HG03025 (cell line): ENCODE results near the gene HSH2D.
A peak's percentile ranks its signal among the peaks of the same experiment; 100 is the strongest.
"Not testable (repeated sequence)": the region's sequence is repeated elsewhere in the genome, so short reads cannot be mapped to it uniquely, and the experiment has no call there.

Experiments used
- ATAC-seq: cut with Tn5 transposase; IDR thresholded peaks from one replicate; pipeline ENCODE4 v1.9.1; 2021; ENCODE audit warnings: mild to moderate bottlenecking, moderate library complexity; ENCODE audit not compliant: unreplicated experiment, low FRiP score

Gene HSH2D

GRCh38 chr19:16143399-16144215, at the start of gene HSH2D:
Gene HSH2D, plus strand, starts transcription at chr19:16143685. Its CDS starts 5,066 bp downstream, at chr19:16148751.
- ATAC-seq = peak; percentile 37

GRCh38 chr19:16094360-16095070, 49.0 kb upstream of the HSH2D start:
- ATAC-seq = no peak

GRCh38 chr19:16095071-16095571, 48.4 kb upstream of the HSH2D start:
- ATAC-seq = no peak

DNA sequence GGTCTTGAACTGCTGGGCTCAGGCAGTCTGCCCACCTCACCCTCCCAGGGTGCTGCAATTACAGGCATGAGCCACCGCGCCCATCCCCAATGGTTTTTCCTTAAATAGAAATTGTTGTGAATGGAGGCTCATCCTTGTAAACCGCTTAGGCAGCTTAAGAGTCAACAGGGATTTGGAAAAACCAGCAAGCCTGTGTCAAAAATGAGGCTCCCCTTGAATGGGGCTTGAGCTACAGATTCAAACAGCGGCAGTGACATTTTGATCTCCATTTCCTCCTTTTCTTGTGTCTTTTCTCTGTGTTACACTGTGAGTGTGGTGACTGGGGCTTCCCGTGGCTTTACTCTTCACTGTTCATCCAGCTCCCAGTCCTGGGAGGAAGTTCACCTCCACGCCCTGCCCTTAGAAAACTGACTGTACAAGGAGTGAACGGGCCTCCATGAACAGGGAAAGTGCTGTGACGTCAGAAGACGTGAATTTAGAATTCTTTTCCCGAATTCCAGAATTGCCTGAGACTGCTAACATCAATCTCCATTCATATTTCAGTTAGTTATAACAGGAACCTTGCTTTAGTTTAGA, 47.1 kb upstream of the HSH2D start:
- ATAC-seq = no peak

DNA sequence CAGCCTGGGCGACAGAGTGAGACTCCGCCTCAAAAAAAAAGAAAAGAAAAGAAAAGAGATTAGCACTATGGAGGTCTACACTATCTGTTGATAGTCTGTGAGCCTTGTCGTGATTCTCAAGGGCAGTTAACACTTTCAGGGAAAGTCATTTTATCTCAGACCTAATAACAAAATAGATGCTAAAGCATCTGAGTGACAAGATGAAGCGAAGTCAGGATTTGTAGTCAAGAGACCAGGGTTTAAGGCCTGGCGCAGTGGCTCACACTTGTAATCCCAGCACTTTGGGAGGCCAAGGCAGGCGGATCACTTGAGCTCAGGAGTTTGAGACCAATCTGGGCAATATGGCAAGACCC, 45.1 kb upstream of the HSH2D start:
- no peak for ATAC-seq

DNA sequence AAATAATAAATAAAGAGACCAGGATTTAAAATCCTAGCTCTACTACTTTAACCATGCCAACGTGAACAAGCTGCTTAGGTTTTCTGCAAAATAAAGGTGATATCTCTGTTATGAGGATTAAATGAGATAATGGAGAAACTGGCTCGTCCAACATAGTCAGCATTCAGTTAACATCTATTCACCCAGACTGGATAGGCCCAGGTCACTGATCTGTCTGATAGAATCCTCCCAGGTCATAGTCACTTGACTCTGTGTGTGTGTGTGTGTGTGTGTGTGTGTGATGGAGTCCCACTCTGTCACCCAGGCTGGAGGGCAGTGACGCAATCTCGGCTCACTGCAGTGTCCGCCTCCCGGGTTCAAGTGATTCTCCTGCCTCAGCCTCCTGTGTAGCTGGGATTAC, 44.7 kb upstream of the HSH2D start:
- no peak for ATAC-seq

DNA sequence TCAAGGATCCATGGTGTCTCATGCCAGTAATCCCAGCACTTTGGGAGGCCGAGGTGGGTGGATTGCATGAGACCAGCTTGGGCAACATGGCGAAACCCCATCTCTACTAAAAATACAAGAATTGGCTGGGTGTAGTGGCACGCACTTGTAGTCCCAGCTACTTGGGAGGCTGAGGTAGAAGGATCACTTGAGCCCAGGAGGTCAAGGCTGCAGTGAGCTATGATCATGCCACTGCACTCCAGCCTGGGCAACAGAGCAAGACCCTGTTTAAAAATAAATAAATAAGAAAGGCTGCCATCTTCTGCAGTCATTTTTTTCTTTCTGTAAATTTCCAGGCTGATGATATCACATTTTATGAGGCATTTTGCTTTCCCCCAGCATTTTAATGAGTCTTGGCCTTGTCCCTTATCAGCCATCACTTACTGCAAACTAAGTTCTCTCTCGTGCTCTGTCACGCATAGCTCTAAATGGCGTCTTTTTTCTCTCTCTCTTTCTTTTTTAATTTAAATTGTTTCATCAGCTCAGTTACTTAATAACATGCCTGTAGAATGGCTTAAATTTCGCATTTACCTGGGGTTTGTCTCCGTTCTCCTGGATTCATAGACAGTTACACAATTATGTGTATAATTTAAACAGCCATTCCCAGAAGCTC, 44.0 kb upstream of the HSH2D start:
- ATAC-seq = not testable (repeated sequence)

- no peak for ATAC-seq
Observed at GRCh38 chr19:16100524-16100923, 43.0 kb upstream of the HSH2D start.

GRCh38 chr19:16104722-16105121, 38.8 kb upstream of the HSH2D start:
- ATAC-seq = no peak

DNA sequence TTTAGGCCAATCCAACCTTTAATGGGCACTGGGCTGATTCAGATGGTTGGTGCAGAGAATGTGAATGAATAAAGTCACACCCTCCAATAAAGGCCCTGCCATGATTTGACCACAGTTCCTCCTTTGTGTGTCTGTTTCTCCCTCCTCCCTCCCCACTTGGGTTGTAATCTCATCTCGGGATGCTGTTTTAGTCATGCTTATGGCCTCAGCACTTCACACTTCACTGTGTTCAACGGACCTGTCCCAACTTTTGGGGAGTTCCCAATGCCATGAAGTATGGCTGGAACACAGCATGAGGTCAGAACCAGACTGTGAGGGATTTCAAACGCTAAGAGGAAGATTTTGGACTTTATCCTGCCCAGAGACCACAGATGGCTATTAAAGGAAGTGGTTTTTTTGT, 37.4 kb upstream of the HSH2D start:
- no peak for ATAC-seq

GRCh38 chr19:16111160-16111908, 32.2 kb upstream of the HSH2D start, which contains the start of gene RAB8A:
Gene RAB8A, plus strand, starts transcription at chr19:16111889. Its CDS starts 13 bp downstream, at chr19:16111902.
- ATAC-seq = peak; percentile 79

GRCh38 chr19:16111909-16112752, 31.4 kb upstream of the HSH2D start:
- no peak for ATAC-seq

GRCh38 chr19:16112778-16113177, 30.7 kb upstream of the HSH2D start:
- ATAC-seq = no peak

DNA sequence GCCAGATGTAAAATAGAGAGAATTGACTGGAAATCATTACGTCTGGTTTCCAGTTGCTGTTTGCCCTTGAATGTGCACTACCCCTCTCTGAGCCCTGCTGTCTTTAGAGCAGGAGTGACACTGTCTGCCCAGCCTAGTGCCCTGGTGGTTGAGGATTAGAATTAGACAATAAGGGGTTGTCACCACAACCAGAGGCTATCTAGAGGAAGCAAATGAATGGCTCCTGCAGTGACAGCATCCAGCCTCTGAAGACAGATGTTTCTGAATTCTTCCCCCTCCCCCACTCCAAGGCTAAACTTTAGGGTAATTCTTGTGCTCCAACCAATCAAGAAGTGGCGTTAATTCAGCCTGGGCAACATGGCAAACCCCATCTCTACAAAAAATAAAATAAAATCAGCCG, 29.8 kb upstream of the HSH2D start:
- no peak for ATAC-seq

DNA sequence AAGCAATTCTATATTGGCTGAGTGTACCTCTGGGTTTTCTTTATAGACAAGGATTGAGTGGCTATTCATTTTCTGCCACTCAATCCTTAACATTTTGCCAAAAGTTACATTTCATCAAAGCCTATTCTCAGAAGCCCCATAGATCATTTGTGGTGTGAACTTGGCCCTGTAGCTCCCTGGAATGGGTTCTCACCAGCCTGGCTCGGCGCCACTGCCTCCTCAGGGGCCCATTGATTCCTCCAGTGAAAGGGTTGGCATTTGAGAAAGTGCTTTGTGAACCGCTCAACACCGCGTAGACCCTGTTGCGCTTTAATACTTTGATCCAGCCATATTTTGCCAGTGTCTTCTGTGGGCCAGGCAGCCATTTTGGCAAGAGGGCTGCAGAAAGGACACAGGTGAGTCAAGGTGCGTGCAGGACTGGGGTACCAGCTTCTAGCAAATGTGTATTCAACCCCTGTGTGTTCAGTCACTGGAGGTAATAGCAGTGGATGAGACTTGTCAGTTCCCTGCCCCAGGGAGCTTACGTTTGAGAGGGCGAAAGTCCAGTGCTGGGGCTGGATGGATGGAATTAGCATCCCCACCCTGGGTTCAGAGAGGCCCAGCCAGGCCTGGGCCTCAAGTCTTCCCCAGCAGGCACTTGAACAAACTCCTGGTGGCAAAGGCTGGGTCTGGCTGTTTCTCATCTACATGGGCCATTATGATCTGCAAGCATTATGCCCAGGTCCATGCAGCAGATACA, 28.0 kb upstream of the HSH2D start:
- ATAC-seq = no peak

GRCh38 chr19:16116067-16116466, 27.4 kb upstream of the HSH2D start:
- ATAC-seq = no peak

DNA sequence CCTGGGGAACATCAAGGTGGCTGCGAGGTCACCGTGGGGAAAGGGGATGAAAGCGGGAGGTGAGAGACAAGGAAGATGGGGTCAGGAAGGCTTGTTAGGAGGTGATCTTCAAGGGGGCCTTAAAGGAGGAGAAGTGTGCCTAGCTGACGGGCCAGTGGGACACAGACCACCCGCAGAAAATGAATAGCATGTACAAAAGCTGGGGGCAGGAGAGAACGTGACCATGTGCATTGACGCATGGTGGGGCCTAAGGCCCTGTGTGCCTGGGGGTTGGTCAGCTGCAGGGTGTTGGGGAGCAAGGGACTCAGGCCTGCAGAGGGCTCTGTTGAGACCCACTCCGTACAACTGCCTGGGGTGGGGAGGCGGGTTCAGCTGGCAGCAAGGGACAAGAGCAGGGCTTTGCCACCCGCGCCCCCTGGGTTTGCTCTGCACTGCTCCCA, 25.9 kb upstream of the HSH2D start:
- ATAC-seq = no peak

- peak; percentile 59 for ATAC-seq
Observed at GRCh38 chr19:16118489-16119033, 24.9 kb upstream of the HSH2D start.
